SK-N-SH (cell line): ENCODE data around the gene DNAH9. TPM values are rescaled to one million over a fixed set of nuclear protein-coding genes. Genes with fewer than 3 reads are reported as not detected.

Experiments used
- CTCF ChIA-PET: fragments of 300-600, 350-600 bp; formaldehyde crosslinking; extraction: SDS; loops from one replicate; lab custom pipeline; 2021; lab: Yijun Ruan, JAX
- POLR2A ChIA-PET: fragments of 350-600 bp; sonication (Branson Sonifier 250); formaldehyde crosslinking; extraction: SDS; loops from one replicate; lab custom pipeline; 2020; ENCODE audit warnings: antibody characterized with exemption, inconsistent platforms; lab: Yijun Ruan, JAX
- DNase-seq: peaks from one replicate; pipeline ENCODE4 v3.0.0; 2012
- H2AFZ ChIP-seq: fragments of 200-600 bp; sonication (generic); 2 replicates; pipeline ENCODE4 v1.8.1; 2016; ENCODE audit warnings: antibody characterized with exemption, mild to moderate bottlenecking, low read depth
- H3F3A ChIP-seq: fragments of 200-600 bp; sonication (generic); replicated peaks from 2 replicates; pipeline ENCODE3; 2016; ENCODE audit warnings: antibody characterized with exemption, mild to moderate bottlenecking; ENCODE audit not compliant: insufficient read depth
- H3K27ac ChIP-seq, 2 experiments: fragments of 200-500 bp in 1 of 2; fragments of 200-600 bp in 1 of 2; sonication (Bioruptor generic) in 1 of 2; sonication (generic), shearing (Covaris generic) in 1 of 2; 2 replicates each; pipeline versions ENCODE4 v1.5.1 to v1.6.1; 2014 to 2016; ENCODE audit warnings: low read depth in 2 of 2, inconsistent platforms in 1 of 2, low read length in 1 of 2, mild to moderate bottlenecking in 1 of 2, mixed read lengths in 1 of 2
- H3K27me3 ChIP-seq: fragments of 200-600 bp; sonication (generic), shearing (Covaris generic); 2 replicates; pipeline ENCODE4 v1.6.1; 2016; ENCODE audit warnings: mixed run types; ENCODE audit not compliant: insufficient read depth
- H3K36me3 ChIP-seq, 2 experiments: fragments of 200-500 bp in 1 of 2; fragments of 200-600 bp in 1 of 2; sonication (Bioruptor generic) in 1 of 2; sonication (generic) in 1 of 2; replicated peaks in 1 of 2; 2 replicates each; pipeline versions ENCODE3 to v1.5.1; 2014 to 2016; ENCODE audit warnings: low read length in 1 of 2, mild to moderate bottlenecking in 1 of 2; ENCODE audit not compliant: insufficient read depth in 2 of 2, control insufficient read depth in 1 of 2
- H3K4me1 ChIP-seq, 2 experiments: fragments of 200-500 bp in 1 of 2; fragments of 200-600 bp in 1 of 2; sonication (Bioruptor generic) in 1 of 2; sonication (generic), shearing (Covaris generic) in 1 of 2; 2 replicates each; pipeline versions ENCODE4 v1.5.1 to v1.6.1; 2014 to 2016; ENCODE audit warnings: low read depth in 1 of 2, low read length in 1 of 2, mixed run types in 1 of 2; ENCODE audit not compliant: insufficient read depth in 2 of 2, control insufficient read depth in 1 of 2
- H3K4me2 ChIP-seq: fragments of 200-600 bp; sonication (generic), shearing (Covaris generic); 2 replicates; pipeline ENCODE4 v1.6.1; 2017; ENCODE audit warnings: mixed run types
- H3K4me3 ChIP-seq, 2 experiments: fragments of 200-500 bp in 1 of 2; fragments of 200-600 bp in 1 of 2; sonication (Bioruptor generic) in 1 of 2; sonication (generic), shearing (Covaris generic) in 1 of 2; 2 replicates each; pipeline versions ENCODE4 v1.5.1 to v1.8.1; 2014 to 2016; ENCODE audit warnings: low read depth in 2 of 2, inconsistent platforms in 1 of 2, low read length in 1 of 2, mild to moderate bottlenecking in 1 of 2, mixed read lengths in 1 of 2, moderate library complexity in 1 of 2
- H3K79me2 ChIP-seq: fragments of 200-600 bp; sonication (generic); 2 replicates; pipeline ENCODE4 v1.8.1; 2017; ENCODE audit warnings: mild to moderate bottlenecking; ENCODE audit not compliant: insufficient read depth
- H3K9ac ChIP-seq: fragments of 200-600 bp; sonication (generic); 2 replicates; pipeline ENCODE4 v1.6.1; 2017; ENCODE audit warnings: mixed run types
- H3K9me2 ChIP-seq: fragments of 200-600 bp; sonication (generic); 2 replicates; pipeline ENCODE4 v1.6.1; 2017; ENCODE audit warnings: mixed run types
- H3K9me3 ChIP-seq: fragments of 200-600 bp; sonication (generic); 2 replicates; pipeline ENCODE4 v1.6.1; 2017; ENCODE audit warnings: mixed run types, mild to moderate bottlenecking, moderate library complexity
- H4K20me1 ChIP-seq: fragments of 200-600 bp; sonication (generic); 2 replicates; pipeline ENCODE4 v1.6.1; 2017; ENCODE audit warnings: mild to moderate bottlenecking, mixed run types; ENCODE audit not compliant: insufficient read depth
- CHD2 ChIP-seq: fragments of 150-350 bp; IDR thresholded peaks from 2 replicates; pipeline ENCODE4 v1.6.1; 2018; ENCODE audit warnings: low read length; ENCODE audit not compliant: partially characterized antibody
- CTCF ChIP-seq: fragments of 200-600 bp; sonication (generic); IDR thresholded peaks from 2 replicates; pipeline ENCODE4 v1.6.1; 2017; ENCODE audit warnings: antibody characterized with exemption, mild to moderate bottlenecking, moderate library complexity
- ELF1 ChIP-seq: IDR thresholded peaks from 2 replicates; pipeline ENCODE4 v1.4.0; 2012
- EP300 ChIP-seq, 2 experiments: IDR thresholded peaks; 2 replicates each; pipeline versions ENCODE4 v1.4.0 to v1.6.1; 2012; ENCODE audit warnings: borderline replicate concordance in 1 of 2, low read depth in 1 of 2, low read length in 1 of 2
- EZH2phosphoT487 ChIP-seq: fragments of 200-600 bp; sonication (generic); IDR thresholded peaks from 2 replicates; pipeline ENCODE4 v1.6.1; 2017; ENCODE audit warnings: low read depth, mixed run types, mild to moderate bottlenecking, antibody characterized with exemption, moderate library complexity, borderline replicate concordance
- FOXJ3 ChIP-seq: sonication (generic); formaldehyde crosslinking; IDR thresholded peaks from 2 replicates; pipeline ENCODE4 v1.5.1; 2020; ENCODE audit warnings: mild to moderate bottlenecking, missing genetic modification reagents
- FOXM1 ChIP-seq: IDR thresholded peaks from 2 replicates; pipeline ENCODE4 v1.4.0; 2012; ENCODE audit warnings: low read depth, mild to moderate bottlenecking
- GABPA ChIP-seq: IDR thresholded peaks from 2 replicates; pipeline ENCODE4 v1.4.0; 2012; ENCODE audit warnings: low read depth, mild to moderate bottlenecking
- JUND ChIP-seq: IDR thresholded peaks from 2 replicates; pipeline ENCODE4 v1.4.0; 2012
- NRF1 ChIP-seq: IDR thresholded peaks from 2 replicates; pipeline ENCODE4 v1.6.1; 2012; ENCODE audit warnings: low read depth, mild to moderate bottlenecking, low read length
- RAD21 ChIP-seq: IDR thresholded peaks from 2 replicates; pipeline ENCODE4 v1.6.1; 2012; ENCODE audit warnings: mild to moderate bottlenecking, low read length
- RCOR1 ChIP-seq: fragments of 150-350 bp; IDR thresholded peaks from 2 replicates; pipeline ENCODE4 v1.6.1; 2017; ENCODE audit warnings: antibody characterized with exemption, low read length
- SIN3A ChIP-seq: IDR thresholded peaks from 2 replicates; pipeline ENCODE4 v1.6.1; 2012; ENCODE audit warnings: low read depth, mild to moderate bottlenecking, low read length, moderate library complexity, borderline replicate concordance
- WGBS: methylation state at CpG from one replicate; pipeline ENCODE4 v1.1.6; 2017; ENCODE audit warnings: low lambda C conversion rate; 5-methylcytosine and 5-hydroxymethylcytosine counted together
- polyA plus RNA-seq, 3 experiments: library from polyadenylated mRNA; depleted of rRNA; stranded (reverse); fragments of >200 nt; gene quantifications; 2 replicates each; pipeline ENCODE4 v1.2.3, GENCODE V29; 2012

The DNAH9 gene
- polyA plus RNA-seq, 1 of the 3 experiments (the other 2 are of a cell fraction): not detected

GRCh38 chr17:11997972-11998233 lies 399.6 kb downstream of the DNAH9 start:
- Histone ChIP-seq H3K4me2 (peak overlapping the region; percentile 86), H3K4me3 (peak overlapping the region; percentile 90 to 91), H4K20me1 (no peaks in the 10 kb centered on the region), H3K9ac (peak overlapping the region; percentile 84), H3F3A (peaks cover 8% of the 10 kb centered on the region), H3K9me2 (no peaks in the 10 kb centered on the region), H3K4me1 (peaks cover 5 to 8% of the 10 kb centered on the region in 2 experiments; a peak in 2 of 4 replicates), H3K36me3 (peaks cover 0 to 2% of the 10 kb centered on the region in 2 experiments), H3K79me2 (peaks cover 5% of the 10 kb centered on the region; the same call in 1 of the 2 replicates), H2AFZ (peak overlapping the region; percentile 96), H3K27me3 (no peaks in the 10 kb centered on the region)
- CTCF ChIA-PET: interaction anchor here (1.0 to 2.6 kb wide), 4 partner anchors 9 to 15 kb away, joined by 3 to 8 read pairs (median 4); no protein-coding TSS in a partner anchor
- WGBS: 54% methylated on average over 4 of the region's 4 CpGs
- POLR2A ChIA-PET: interaction anchor here (1.3 to 2.6 kb wide), 3 partner anchors 23 to 1020 kb away, joined by 3 to 39 read pairs (median 5); partner anchors contain the start of genes ELAC2 and MAP2K4
- TF ChIP-seq SIN3A (no peak), RAD21 (no peak), EZH2phosphoT487 (no peak), EP300 (IDR thresholded peaks at IDR 0.05; ENCODE audit: borderline replicate concordance in 1 of 2, low read depth in 1 of 2, low read length in 1 of 2) (no peak), FOXM1 (no peak)
- TF ChIP-seq, all 33 proteins: peak for 0
- Histone ChIP-seq H3K9me3 (no peaks in the 10 kb centered on the region), H3K27ac (peak overlapping the region; percentile 87 to 90)
- no peak for DNase-seq

- Histone ChIP-seq H4K20me1 (no peaks in the 10 kb centered on the region), H3K36me3 (no peaks in the 10 kb centered on the region), H2AFZ (no peak overlapping the region), H3K79me2 (peaks cover 5% of the 10 kb centered on the region; the same call in 1 of the 2 replicates), H3K27me3 (no peaks in the 10 kb centered on the region), H3K9ac (no peak overlapping the region), H3K4me3 (no peak overlapping the region), H3K27ac (no peak overlapping the region), H3K4me1 (peaks cover 5 to 8% of the 10 kb centered on the region in 2 experiments; a peak in 2 of 4 replicates), H3F3A (peaks cover 8% of the 10 kb centered on the region), H3K9me2 (no peaks in the 10 kb centered on the region), H3K4me2 (no peak overlapping the region), H3K9me3 (no peaks in the 10 kb centered on the region)
- 91% methylated on average over 5 of the region's 5 CpGs for WGBS
- ChIA-PET CTCF (no interaction called here), POLR2A (no interaction called here)
- no peak for DNase-seq
- TF ChIP-seq RCOR1 (no peak), ELF1 (no peak), FOXJ3 (CRISPR knock-in tag) (no peak), CHD2 (no peak), GABPA (no peak), JUND (no peak), NRF1 (no peak), CTCF (no peak), SIN3A (no peak)
Measured at GRCh38 chr17:11999696-12000095, 401.4 kb downstream of the DNAH9 start.
